GM12878 (cell line): ENCODE results near the gene EIF4EBP2. TPM values are rescaled to one million over a fixed set of nuclear protein-coding genes. Genes with fewer than 3 reads are reported as not detected.
A peak's percentile ranks its signal among the peaks of the same experiment; 100 is the strongest.

Source experiments
- ATAC-seq: fragments of 200-7000 bp; cut with Tn5 transposase; 3 replicates; pipeline ENCODE4 v1.9.1; 2020; ENCODE audit warnings: mild to moderate bottlenecking, moderate library complexity
- BruUV-seq: library from RNA; stranded (reverse); fragments of 400-500 nt; replicated peaks from 2 replicates; lab custom pipeline; 2021; lab: Mats Ljungman, UMichigan
- CTCF ChIA-PET: fragments of 300-600 bp; sonication (Branson Sonifier 250); formaldehyde crosslinking; extraction: SDS; loops from one replicate; lab custom pipeline; 2021; ENCODE audit warnings: inconsistent platforms; lab: Yijun Ruan, JAX
- POLR2A ChIA-PET: fragments of 350-600 bp; formaldehyde crosslinking; extraction: SDS; loops from one replicate; lab custom pipeline; 2021; ENCODE audit warnings: inconsistent platforms; lab: Charles Lee
- RAD21 ChIA-PET: fragments of 300-600 bp; sonication (Branson Sonifier 250); formaldehyde crosslinking; loops from one replicate; lab custom pipeline; 2023; ENCODE audit warnings: antibody characterized with exemption; ENCODE audit not compliant: unreplicated experiment; lab: Charles Lee
- SMC1A ChIA-PET: fragments of 300-600 bp; sonication (Branson Sonifier 250); formaldehyde crosslinking; loops from one replicate; lab custom pipeline; 2023; ENCODE audit not compliant: unreplicated experiment, uncharacterized antibody; lab: Charles Lee
- DNase-seq: peaks from one replicate; pipeline ENCODE4 v3.0.0-alpha.2; 2011; ENCODE audit warnings: low read depth, low spot score
- FAIRE-seq: peaks from 3 replicates; lab custom pipeline; 2011; peaks lifted over from hg19 to GRCh38; lab: Jason Lieb, UNC
- H2AFZ ChIP-seq: 2 replicates; pipeline ENCODE4 v1.6.0; 2011; ENCODE audit warnings: low read depth, low read length, control low read depth; ENCODE audit not compliant: control insufficient read depth
- H3K27ac ChIP-seq: 2 replicates; pipeline ENCODE4 v1.5.1; 2011; ENCODE audit warnings: control low read depth; ENCODE audit not compliant: control insufficient read depth, insufficient read depth
- H3K27me3 ChIP-seq, 2 experiments: replicated peaks in 1 of 2; 2 replicates each; pipeline versions ENCODE4 v1.6.0 to v1.6.1; 2011; ENCODE audit warnings: low read length in 1 of 2; ENCODE audit not compliant: control insufficient read depth in 2 of 2, insufficient read depth in 2 of 2
- H3K36me3 ChIP-seq, 2 experiments: 2 replicates each; pipeline ENCODE4 v1.5.1; 2011; ENCODE audit warnings: low read length in 1 of 2; ENCODE audit not compliant: control insufficient read depth in 2 of 2, insufficient read depth in 2 of 2
- H3K4me1 ChIP-seq: 2 replicates; pipeline ENCODE4 v1.6.1; 2011; ENCODE audit warnings: mild to moderate bottlenecking, low read length, moderate library complexity, mixed read lengths; ENCODE audit not compliant: control insufficient read depth, insufficient read depth
- H3K4me2 ChIP-seq: 2 replicates; pipeline ENCODE4 v1.6.0; 2011; ENCODE audit warnings: control low read depth; ENCODE audit not compliant: control insufficient read depth, insufficient read depth
- H3K4me3 ChIP-seq: fragments of 200-600 bp; sonication (generic); 2 replicates; pipeline ENCODE4 v1.5.1; 2016
- H3K79me2 ChIP-seq: 2 replicates; pipeline ENCODE4 v1.6.0; 2011; ENCODE audit warnings: low read length; ENCODE audit not compliant: control insufficient read depth, insufficient read depth
- H3K9ac ChIP-seq: 2 replicates; pipeline ENCODE4 v1.8.0; 2011; ENCODE audit warnings: low read length, control low read depth, mixed read lengths; ENCODE audit not compliant: control insufficient read depth, insufficient read depth
- H3K9me3 ChIP-seq: replicated peaks from 3 replicates; pipeline ENCODE4 v1.5.1; 2011; ENCODE audit warnings: mild to moderate bottlenecking, low read length; ENCODE audit not compliant: control insufficient read depth, insufficient read depth
- H4K20me1 ChIP-seq: 2 replicates; pipeline ENCODE4 v1.6.0; 2011; ENCODE audit not compliant: control insufficient read depth, insufficient read depth
- BMI1 ChIP-seq: fragments of 450-650 bp; IDR thresholded peaks from 2 replicates; pipeline ENCODE4 v1.6.1; 2016; ENCODE audit warnings: mild to moderate bottlenecking, moderate library complexity, borderline replicate concordance
- ELK1 ChIP-seq: IDR thresholded peaks from 2 replicates; pipeline ENCODE4 v1.6.1; 2012; ENCODE audit warnings: low read depth, low read length, improper control_type of control experiment
- HDGF ChIP-seq: fragments of 450-650 bp; IDR thresholded peaks from 2 replicates; pipeline ENCODE4 v1.6.1; 2016; ENCODE audit warnings: antibody characterized with exemption
- KLF5 ChIP-seq: fragments of 450-650 bp; IDR thresholded peaks from 2 replicates; pipeline ENCODE4 v1.6.1; 2014; ENCODE audit warnings: mild to moderate bottlenecking; ENCODE audit not compliant: partially characterized antibody
- NBN ChIP-seq: fragments of 450-650 bp; IDR thresholded peaks from 2 replicates; pipeline ENCODE4 v1.6.1; 2016
- NFYB ChIP-seq: IDR thresholded peaks from 2 replicates; pipeline ENCODE4 v1.6.1; 2011; ENCODE audit warnings: low read depth, mild to moderate bottlenecking, low read length, improper control_type of control experiment, moderate library complexity; ENCODE audit not compliant: insufficient read depth
- PKNOX1 ChIP-seq: fragments of 450-650 bp; IDR thresholded peaks from 2 replicates; pipeline ENCODE4 v1.6.1; 2016; ENCODE audit warnings: mild to moderate bottlenecking
- RBBP5 ChIP-seq: fragments of 200-600 bp; sonication (generic); conservative IDR thresholded peaks from 2 replicates; pipeline ENCODE4 v1.6.1; 2016
- SREBF2 ChIP-seq: IDR thresholded peaks from 2 replicates; pipeline ENCODE4 v1.6.1; 2012; ENCODE audit warnings: mild to moderate bottlenecking, low read length
- SUZ12 ChIP-seq: fragments of 200-600 bp; sonication (generic); IDR thresholded peaks from one replicate; pipeline ENCODE4 v1.6.1; 2018; ENCODE audit warnings: antibody characterized with exemption, mild to moderate bottlenecking; ENCODE audit not compliant: unreplicated experiment
- WRNIP1 ChIP-seq: IDR thresholded peaks from 2 replicates; pipeline ENCODE4 v1.6.1; 2011; ENCODE audit warnings: low read depth, low read length, improper control_type of control experiment, borderline replicate concordance
- ZNF207 ChIP-seq: fragments of 450-650 bp; IDR thresholded peaks from 2 replicates; pipeline ENCODE4 v1.6.1; 2014; ENCODE audit warnings: antibody characterized with exemption, mild to moderate bottlenecking, borderline replicate concordance
- ZNF24 ChIP-seq: fragments of 450-650 bp; IDR thresholded peaks from 2 replicates; pipeline ENCODE4 v1.6.1; 2017; ENCODE audit warnings: antibody characterized with exemption, mild to moderate bottlenecking
- ZNF274 ChIP-seq: IDR thresholded peaks from one replicate; pipeline ENCODE4 v1.8.0; 2011; ENCODE audit not compliant: insufficient read length, insufficient read depth
- WGBS: methylation state at CpG from one replicate; pipeline ENCODE4 v1.1.6; 2016; ENCODE audit warnings: low lambda C conversion rate; ENCODE audit not compliant: insufficient replicate concordance, insufficient coverage; ENCODE audit errors: missing lambda C conversion rate; 5-methylcytosine and 5-hydroxymethylcytosine counted together
- in situ Hi-C: fragments of 300-500 bp; cut with MboI; formaldehyde crosslinking; loops from 9 replicates; pipeline ENCODE4 v1.14.3; 2018; ENCODE audit warnings: mixed read lengths
- intact Hi-C: fragments of 100-400 bp; cut with micrococcal nuclease; formaldehyde crosslinking; loops from one replicate; pipeline ENCODE4 v1.14.2; 2022; ENCODE audit not compliant: unreplicated experiment
- polyA plus RNA-seq, 11 experiments: library from polyadenylated mRNA; depleted of rRNA in 4 of 11; unstranded in 6 of 11; stranded (reverse) in 5 of 11; fragments of >200 nt; fragmentation: Nextera tagmentation in 4 of 11; fragmentation: Illumina TruSeq in 1 of 11; extraction: Ambion mirVana in 4 of 11; extraction: Trizol in 1 of 11; gene quantifications; 1 replicate in 1 of 11; 2 replicates in 10 of 11; pipeline versions ENCODE4 v1.2.1 to v1.2.3, GENCODE V29; 2011 to 2016; ENCODE audit warnings: inconsistent platforms in 2 of 11, missing spikeins in 2 of 11, low read depth in 1 of 11
- total RNA-seq, 4 experiments: library from RNA; depleted of rRNA in 3 of 4; stranded (reverse); fragments of >200 nt in 3 of 4; fragmentation: Illumina TruSeq in 1 of 4; extraction: Trizol in 1 of 4; gene quantifications; 2 replicates each; pipeline versions ENCODE4 v1.2.1 to v1.2.3, GENCODE V29; 2013 to 2021

Gene EIF4EBP2
- total and polyA plus RNA-seq, 10 of the 15 experiments (the other 5 are each of a cell fraction or from before 2014, with no cell fraction given), result 14.4 to 51.3 (median 28.9) TPM

GRCh38 chr10:70441161-70441894 is 37.4 kb downstream of the EIF4EBP2 start, which contains the start of gene NODAL:
TSS of gene NODAL (minus strand) at chr10:70441681. CDS start at chr10:70441667, 14 bp downstream.
- in situ Hi-C loops, result no loop called here
- whole genome bisulfite sequencing, result 33% methylated on average over 41 of the region's 60 CpGs
- Histone ChIP-seq H3K9me3 (no peaks in the 10 kb centered on the region), H3K4me3 (no peak within 1 kb of the TSS), H3K4me2 (no peak within 1 kb of the TSS), H3K4me1 (no peaks in the 10 kb centered on the region), H4K20me1 (no peaks in the 10 kb centered on the region), H3K9ac (no peak within 1 kb of the TSS), H2AFZ (no peak within 1 kb of the TSS)
- no peak for DNase-seq
- ATAC-seq, result no peak
- intact Hi-C loops, result no loop called here
- ChIA-PET CTCF (no interaction called here), SMC1A (no interaction called here), POLR2A (no interaction called here)
- TF ChIP-seq SUZ12, result peak; percentile 61
- TF ChIP-seq ELK1, result no peak
- TF ChIP-seq, all 136 proteins: peak for 1
- Histone ChIP-seq H3K79me2 (no peaks in the 10 kb centered on the region), H3K27ac (no peak within 1 kb of the TSS), H3K27me3 (peaks cover 13 to 18% of the 10 kb centered on the region in 2 experiments), H3K36me3 (no peaks in the 10 kb centered on the region)
- RAD21 ChIA-PET, result no interaction called here
- no peak for FAIRE-seq
- BruUV-seq, result no TSS peak

- Histone ChIP-seq H3K36me3 (no peaks in the 10 kb centered on the region), H3K27ac (no peak overlapping the region), H3K9me3 (no peaks in the 10 kb centered on the region), H2AFZ (no peak overlapping the region), H3K4me1 (no peaks in the 10 kb centered on the region), H3K4me3 (no peak overlapping the region), H3K27me3 (peaks cover 13 to 18% of the 10 kb centered on the region in 2 experiments), H3K9ac (no peak overlapping the region), H4K20me1 (no peaks in the 10 kb centered on the region), H3K4me2 (no peak overlapping the region), H3K79me2 (no peaks in the 10 kb centered on the region)
- ATAC-seq, result no peak
- ChIA-PET POLR2A (no interaction called here), RAD21 (no interaction called here), SMC1A (no interaction called here), CTCF (no interaction called here)
- in situ Hi-C loops (no loop called here), intact Hi-C loops (no loop called here)
- WGBS, result 43% methylated on average over 12 of the region's 12 CpGs
- BruUV-seq, result no TSS peak
- DNase-seq, result no peak
- FAIRE-seq, result no peak
- no peak for TF ChIP-seq SREBF2
- no peak for TF ChIP-seq NFYB
- no peak for TF ChIP-seq ZNF24
- no peak for TF ChIP-seq RBBP5
- no peak for TF ChIP-seq ELK1
- no peak for TF ChIP-seq PKNOX1
- no peak for TF ChIP-seq HDGF
- TF ChIP-seq ZNF207, result no peak
- no peak for TF ChIP-seq BMI1
- no peak for TF ChIP-seq NBN
- no peak for TF ChIP-seq WRNIP1
- no peak for TF ChIP-seq KLF5
- TF ChIP-seq ZNF274, result no peak
Observed at GRCh38 chr10:70441895-70442309, 38.0 kb downstream of the EIF4EBP2 start.
